Measurements from ENCODE around the gene ACER3. TPM values are rescaled to one million over a fixed set of nuclear protein-coding genes. Genes with fewer than 3 reads are reported as not detected.
A peak's percentile ranks its signal among the peaks of the same experiment; 100 is the strongest.

The ACER3 gene
- polyA plus RNA-seq, 3 donors, result 22.9 to 45.4 (median 23.6) TPM

GRCh38 chr11:76824083-76824939 lies 36.4 kb upstream of the ACER3 start:
- peak; percentile 51 to 91 (median 66) for DNase-seq
- Mint-ChIP-seq H3K27ac (peak overlapping the region; percentile 48 to 91 (median 87)), H3K4me3 (peak overlapping the region in 1 of 2 donors; percentile 69), H3K4me1 (peaks cover 52% of the 10 kb centered on the region), H3K9me3 (peaks cover 0 to 11% (median 1%) of the 10 kb centered on the region in 7 donors), H3K36me3 (no peaks in the 10 kb centered on the region), H3K27me3 (ENCODE audit: low read depth in 3 of 3) (peaks cover 0 to 2% (median 1%) of the 10 kb centered on the region in 3 donors)
- WGBS (ENCODE audit: insufficient coverage), result 55% methylated on average over 6 of the region's 9 CpGs
- intact Hi-C loops (cut with micrococcal nuclease), result loop anchor here in 1 of 2 donors (5.0 kb wide), 1 partner anchor 38 kb away; the partner anchor contains the start of gene ACER3
- Histone ChIP-seq H3K27me3 (ENCODE audit: control insufficient read depth in 2 of 2, insufficient read depth in 2 of 2, low read length in 2 of 2) (no peaks in the 10 kb centered on the region), H3K79me2 (ENCODE audit: insufficient read depth, low read length) (no peaks in the 10 kb centered on the region), H2AFZ (ENCODE audit: insufficient read depth, low read depth, low read length, poor library complexity, severe bottlenecking) (no peak overlapping the region), H3K36me3 (replicated peaks in 1 of 2; ENCODE audit: control insufficient read depth in 1 of 2, insufficient read depth in 2 of 2, low read length in 2 of 2) (no peaks in the 10 kb centered on the region), H3K9ac (ENCODE audit: insufficient read depth, low read length, poor library complexity, severe bottlenecking) (no peak overlapping the region), H3K4me2 (replicated peaks; ENCODE audit: extremely low read depth, low read length, poor library complexity, severe bottlenecking) (peak overlapping the region; percentile 48), H3K9me3 (replicated peaks in 1 of 2; ENCODE audit: control insufficient read depth in 1 of 2, insufficient read depth in 1 of 2, low read length in 2 of 2) (no peaks in the 10 kb centered on the region), H3K4me3 (replicated peaks in 1 of 3; ENCODE audit: low read depth in 2 of 3, low read length in 3 of 3) (peak overlapping the region in 1 of 3 experiments; percentile 35), H3K27ac (ENCODE audit: low read depth in 1 of 2, low read length in 2 of 2) (peak overlapping the region in 1 of 2 donors; percentile 55), H4K20me1 (ENCODE audit: insufficient read depth, low read length) (no peaks in the 10 kb centered on the region), H3K4me1 (ENCODE audit: control insufficient read depth in 1 of 2, insufficient read depth in 2 of 2, low read length in 2 of 2) (peaks cover 42 to 44% of the 10 kb centered on the region in 2 donors)
- TF ChIP-seq CTCF (IDR thresholded peaks at IDR 0.05), result no peak

GRCh38 chr11:76824980-76825725 lies 35.6 kb upstream of the ACER3 start:
- Mint-ChIP-seq H3K36me3 (no peaks in the 10 kb centered on the region), H3K27me3 (ENCODE audit: low read depth in 3 of 3) (peaks cover 0 to 3% (median 2%) of the 10 kb centered on the region in 3 donors), H3K4me3 (no peak overlapping the region), H3K9me3 (peaks cover 0 to 11% (median 1%) of the 10 kb centered on the region in 7 donors), H3K27ac (peak overlapping the region in 5 of 7 donors; percentile 7 to 91 (median 28)), H3K4me1 (peaks cover 44% of the 10 kb centered on the region)
- Histone ChIP-seq H3K4me2 (replicated peaks; ENCODE audit: extremely low read depth, low read length, poor library complexity, severe bottlenecking) (no peak overlapping the region), H3K27ac (ENCODE audit: low read depth in 1 of 2, low read length in 2 of 2) (peak overlapping the region in 1 of 2 donors; percentile 9), H2AFZ (ENCODE audit: insufficient read depth, low read depth, low read length, poor library complexity, severe bottlenecking) (peak overlapping the region; percentile 23), H3K4me1 (ENCODE audit: control insufficient read depth in 1 of 2, insufficient read depth in 2 of 2, low read length in 2 of 2) (peaks cover 35 to 36% of the 10 kb centered on the region in 2 donors), H3K27me3 (ENCODE audit: control insufficient read depth in 2 of 2, insufficient read depth in 2 of 2, low read length in 2 of 2) (no peaks in the 10 kb centered on the region), H4K20me1 (ENCODE audit: insufficient read depth, low read length) (no peaks in the 10 kb centered on the region), H3K79me2 (ENCODE audit: insufficient read depth, low read length) (no peaks in the 10 kb centered on the region), H3K4me3 (replicated peaks in 1 of 3; ENCODE audit: low read depth in 2 of 3, low read length in 3 of 3) (peak overlapping the region in 1 of 3 experiments; percentile 35), H3K36me3 (replicated peaks in 1 of 2; ENCODE audit: control insufficient read depth in 1 of 2, insufficient read depth in 2 of 2, low read length in 2 of 2) (no peaks in the 10 kb centered on the region), H3K9me3 (replicated peaks in 1 of 2; ENCODE audit: control insufficient read depth in 1 of 2, insufficient read depth in 1 of 2, low read length in 2 of 2) (no peaks in the 10 kb centered on the region), H3K9ac (ENCODE audit: insufficient read depth, low read length, poor library complexity, severe bottlenecking) (no peak overlapping the region)
- intact Hi-C loops (cut with micrococcal nuclease), result loop anchor here in 1 of 2 donors (5.0 kb wide), 1 partner anchor 37 kb away; the partner anchor contains the start of gene ACER3
- no peak for DNase-seq
- WGBS (ENCODE audit: insufficient coverage), result 100% methylated on average over 1 of the region's 5 CpGs
- TF ChIP-seq CTCF (IDR thresholded peaks at IDR 0.05), result no peak

Measured in CD14-positive monocyte (primary cell).